Measurements from ENCODE around the gene ARHGAP31.
"Not testable (repeated sequence)": the region's sequence is repeated elsewhere in the genome, so short reads cannot be mapped to it uniquely, and the experiment has no call there.

The ARHGAP31 gene

DNA sequence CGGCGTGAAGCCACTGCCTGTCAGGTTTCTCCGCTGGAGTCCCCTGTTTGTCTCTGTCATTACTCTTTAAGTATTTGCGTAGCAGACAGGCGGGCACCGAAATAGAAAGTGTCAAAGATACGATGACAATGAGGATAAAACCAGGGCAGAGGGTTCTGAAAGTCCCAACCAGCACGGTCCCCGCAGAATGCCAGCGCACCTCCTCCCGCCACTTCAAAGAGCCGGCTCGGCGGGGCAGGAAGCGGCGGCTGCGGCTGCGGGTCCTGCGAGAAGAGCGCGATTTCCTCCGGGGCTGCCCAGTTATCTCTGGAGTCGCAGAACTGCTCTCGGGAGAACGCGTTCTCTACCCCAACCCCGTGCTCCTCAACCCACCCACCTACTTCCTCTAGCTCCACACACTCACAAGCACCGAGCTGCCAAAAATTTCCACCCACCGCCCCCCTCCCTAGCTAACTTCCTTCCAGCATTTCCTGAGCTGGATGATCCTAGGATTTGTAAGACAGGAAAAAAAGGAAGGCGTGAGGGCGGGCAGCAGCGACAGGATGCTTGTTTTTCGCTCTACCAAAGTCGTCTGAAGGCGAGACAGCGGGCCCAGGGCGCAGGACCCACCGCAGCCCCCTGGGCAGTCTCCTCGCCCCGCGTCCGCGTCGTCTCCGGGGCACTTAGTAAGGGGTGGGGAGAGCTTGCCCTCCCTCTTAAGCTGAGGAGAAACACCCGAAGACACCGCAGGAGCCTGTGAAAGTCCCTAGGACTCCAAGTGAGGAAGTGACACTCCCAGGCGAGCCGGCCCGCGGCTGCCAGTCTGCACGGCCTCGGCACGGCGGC is at the start of gene ARHGAP31:
Gene ARHGAP31, plus strand, starts transcription at position 513 of the 825 bp plus-strand sequence. CDS start 522 bp downstream, outside the sequence.
- no peak for DNase-seq

DNA sequence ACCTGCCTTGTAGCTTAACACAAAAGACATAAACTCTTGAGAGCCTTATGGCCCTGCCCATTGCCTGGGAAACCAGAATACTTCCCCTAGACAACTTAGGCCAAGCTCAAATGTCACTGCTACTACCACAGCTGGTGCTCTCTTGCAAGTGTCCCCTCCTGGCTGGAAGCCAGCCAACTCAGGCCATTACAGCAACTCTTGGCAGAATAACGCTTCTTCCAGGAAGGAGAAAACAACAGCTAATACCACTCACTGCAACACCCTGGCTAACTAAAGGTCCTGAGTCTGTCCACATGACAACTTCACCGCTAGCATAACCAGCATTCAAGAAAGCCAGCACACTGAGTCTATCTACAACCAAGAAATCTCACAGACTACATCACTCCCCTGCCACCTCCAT is 48.4 kb upstream of the ARHGAP31 start:
- DNase-seq = no peak

DNA sequence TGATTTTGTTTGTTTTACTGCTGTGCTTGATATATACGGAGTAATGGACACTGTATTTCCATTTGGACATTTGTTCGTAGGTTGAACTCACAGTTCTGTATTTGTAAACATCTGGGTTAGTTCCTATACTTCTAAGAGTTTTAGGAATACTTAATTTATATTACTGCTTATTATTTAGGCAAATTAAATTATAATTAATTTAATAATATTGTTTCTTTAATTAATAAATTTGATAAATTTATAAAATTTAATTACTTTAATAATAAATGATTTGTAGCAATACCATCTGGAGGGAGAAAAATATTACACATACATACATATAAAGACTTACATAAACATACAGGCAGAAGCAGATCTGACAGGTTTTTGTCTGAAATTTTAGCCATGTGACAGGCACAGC is 39.0 kb upstream of the ARHGAP31 start:
- no peak for DNase-seq

DNA sequence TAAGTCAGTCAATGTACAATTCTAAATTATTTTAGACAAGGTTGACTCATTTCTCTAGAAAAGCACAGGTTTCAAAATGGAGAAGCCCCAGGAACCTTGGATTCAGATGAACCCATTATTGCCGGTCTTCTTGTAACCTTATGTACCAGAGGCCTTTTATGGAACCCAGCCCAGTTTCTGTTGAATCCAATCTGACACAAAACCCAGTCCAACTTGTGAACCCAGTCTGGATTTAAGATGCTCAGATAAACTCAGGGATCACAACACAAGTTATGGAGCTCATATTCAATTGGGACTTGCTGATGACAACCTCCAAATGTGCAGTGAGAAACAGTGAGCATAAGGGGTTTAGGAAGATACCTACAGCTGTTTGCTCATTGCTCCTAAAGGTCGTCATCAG is 37.1 kb upstream of the ARHGAP31 start:
- no peak for DNase-seq

DNA sequence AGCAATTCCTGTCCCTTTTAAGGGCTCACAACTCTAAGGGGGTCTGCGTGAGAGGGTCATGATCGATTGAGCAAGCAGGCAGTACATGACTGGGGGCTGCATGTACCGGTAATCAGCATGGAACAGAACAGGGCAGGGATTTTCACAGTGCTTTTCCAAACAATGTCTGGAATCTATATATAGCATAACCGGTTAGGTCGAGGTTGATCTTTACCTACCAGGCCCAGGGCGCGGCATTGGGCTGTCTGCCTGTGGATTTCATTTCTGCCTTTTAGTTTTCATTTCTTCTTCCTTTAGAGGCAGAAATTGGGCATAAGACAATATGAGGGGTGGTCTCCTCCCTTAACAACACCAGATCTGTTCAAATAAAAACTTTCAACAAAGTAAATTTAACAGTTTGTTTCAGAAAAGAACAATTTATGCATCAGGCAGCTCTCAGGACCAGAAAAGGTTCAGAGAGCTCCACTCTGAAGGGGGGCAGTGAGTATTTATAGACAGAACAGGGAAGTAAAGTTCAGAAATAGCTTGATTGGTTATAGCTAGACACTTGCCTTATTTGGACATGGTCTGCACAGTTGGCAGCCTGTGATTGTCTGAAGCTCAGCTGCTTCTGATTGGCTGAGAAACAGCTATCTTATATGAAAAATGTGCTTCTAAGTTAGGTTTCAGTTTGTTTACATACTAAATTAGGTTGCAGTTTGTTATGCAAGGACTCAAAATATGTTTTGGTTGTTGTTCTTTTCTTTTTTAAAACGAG is 36.4 kb upstream of the ARHGAP31 start:
- no peak for DNase-seq

- no peak for DNase-seq
Observed at GRCh38 chr3:119258915-119259314, 35.3 kb upstream of the ARHGAP31 start.

- DNase-seq = no peak
Observed at GRCh38 chr3:119259821-119260220, 34.4 kb upstream of the ARHGAP31 start.

- DNase-seq = no peak
Observed at GRCh38 chr3:119261055-119261454, 33.1 kb upstream of the ARHGAP31 start.

- DNase-seq = not testable (repeated sequence)
Observed at GRCh38 chr3:119270212-119270611, 24.0 kb upstream of the ARHGAP31 start.

DNA sequence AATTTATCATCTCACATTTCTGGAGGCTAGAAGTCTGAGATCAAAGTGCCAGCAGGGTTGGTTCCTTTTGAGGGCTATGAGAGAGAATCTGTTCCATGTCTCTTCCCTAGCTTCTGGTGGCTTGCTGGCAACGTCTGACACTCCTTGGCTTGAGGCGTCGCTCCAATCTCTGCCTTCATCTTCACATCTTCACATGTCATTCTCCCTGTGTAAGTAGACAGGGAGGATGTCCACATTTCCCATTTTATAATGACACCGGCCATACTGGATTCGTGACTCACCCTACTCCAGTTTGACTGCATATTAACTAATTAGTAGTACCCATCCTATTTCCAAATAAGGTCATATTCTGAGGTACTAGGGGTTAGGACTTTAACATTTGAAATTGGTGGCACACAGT is 17.5 kb upstream of the ARHGAP31 start:
- no peak for DNase-seq

DNA sequence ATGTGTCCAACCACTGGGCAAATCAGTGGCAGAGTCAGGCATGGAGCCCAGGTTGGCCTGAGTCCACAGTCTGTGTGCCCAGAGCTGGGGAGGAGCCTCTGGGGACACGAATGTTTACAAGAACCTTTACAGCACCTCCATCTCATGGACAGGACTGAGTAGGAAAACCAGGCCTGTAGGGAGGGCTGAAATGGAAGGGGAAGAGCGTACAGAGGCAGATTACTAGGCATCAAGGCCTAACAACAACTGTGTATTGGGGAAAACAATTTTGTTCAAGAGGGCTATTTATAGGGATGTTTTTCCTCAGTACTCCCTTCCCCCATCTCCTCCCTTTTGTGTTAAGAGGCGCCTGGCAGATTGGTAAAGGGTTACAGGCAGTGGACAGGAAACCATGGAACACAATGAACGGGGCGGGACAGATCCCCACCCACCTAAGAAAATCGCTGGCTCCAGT is 15.1 kb upstream of the ARHGAP31 start:
- no peak for DNase-seq

DNA sequence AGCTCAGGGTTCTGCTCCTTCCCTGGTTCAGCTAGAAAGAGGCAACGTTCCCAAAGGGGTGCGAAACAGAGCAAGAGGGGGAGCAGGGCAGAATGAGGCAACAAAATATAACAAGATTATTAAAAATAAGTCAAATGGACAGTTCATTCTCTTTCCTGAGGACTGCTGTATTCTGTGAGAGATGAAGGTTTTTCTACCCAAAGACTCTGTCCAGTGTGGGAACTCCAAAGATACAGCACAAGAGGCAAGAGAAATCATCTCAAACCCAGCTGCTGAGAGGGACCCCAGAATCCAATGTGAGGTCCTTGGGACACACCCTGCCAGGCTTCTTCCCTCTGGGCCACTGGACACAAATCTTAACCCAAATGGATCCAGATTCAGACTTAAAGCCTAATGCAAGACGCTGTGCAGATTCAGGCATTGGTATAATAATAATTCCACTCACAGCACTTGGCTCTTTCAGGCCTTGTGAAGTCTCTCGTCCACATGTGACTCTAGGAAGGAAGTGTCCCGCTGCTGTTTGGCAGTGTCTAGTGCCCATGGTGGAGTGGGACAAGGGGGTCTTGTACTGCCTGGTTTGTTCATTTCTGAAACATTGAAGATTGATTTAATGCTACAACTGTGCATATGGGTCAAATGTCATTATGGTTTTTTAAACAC is 14.5 kb upstream of the ARHGAP31 start:
- DNase-seq = no peak

GRCh38 chr3:119288669-119289403 is 5.3 kb upstream of the ARHGAP31 start:
- DNase-seq = no peak

DNA sequence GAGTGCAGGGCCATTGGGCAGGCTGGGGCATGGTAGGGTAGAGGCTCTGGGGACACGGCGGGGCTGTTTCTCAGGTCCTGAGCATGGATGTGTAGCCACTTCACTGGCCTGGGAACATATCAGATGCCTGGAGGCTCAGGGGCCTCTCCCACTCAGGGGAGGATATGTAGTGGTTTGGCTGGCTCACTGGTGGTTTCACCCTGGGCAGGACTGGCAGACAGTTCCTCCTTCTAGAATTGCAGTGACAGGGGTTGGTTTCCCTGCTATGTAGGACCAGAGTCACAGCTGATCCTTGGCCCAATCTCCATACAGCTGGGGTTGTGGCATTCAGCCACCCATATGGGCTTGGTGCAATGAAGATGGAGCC is 4.8 kb upstream of the ARHGAP31 start:
- no peak for DNase-seq

DNA sequence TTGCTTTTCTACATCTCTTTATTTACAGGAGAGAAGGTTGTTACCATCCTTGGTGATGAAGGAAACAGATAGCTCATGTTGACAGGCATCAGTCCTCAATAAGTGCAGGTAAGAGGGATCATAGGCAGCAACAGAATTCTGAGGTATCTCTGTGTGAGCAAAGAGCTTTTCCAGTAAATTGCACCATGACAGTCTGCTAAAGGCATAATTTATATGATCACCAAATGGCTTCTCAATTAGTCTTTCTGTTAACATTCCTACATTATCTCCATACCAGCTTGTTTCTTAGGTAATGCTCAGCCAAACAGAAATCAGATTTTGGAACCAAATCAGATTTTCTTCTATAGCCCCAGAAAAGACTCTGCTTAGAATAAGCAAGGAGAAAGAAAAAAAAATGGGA is 3.6 kb upstream of the ARHGAP31 start:
- DNase-seq = no peak

DNA sequence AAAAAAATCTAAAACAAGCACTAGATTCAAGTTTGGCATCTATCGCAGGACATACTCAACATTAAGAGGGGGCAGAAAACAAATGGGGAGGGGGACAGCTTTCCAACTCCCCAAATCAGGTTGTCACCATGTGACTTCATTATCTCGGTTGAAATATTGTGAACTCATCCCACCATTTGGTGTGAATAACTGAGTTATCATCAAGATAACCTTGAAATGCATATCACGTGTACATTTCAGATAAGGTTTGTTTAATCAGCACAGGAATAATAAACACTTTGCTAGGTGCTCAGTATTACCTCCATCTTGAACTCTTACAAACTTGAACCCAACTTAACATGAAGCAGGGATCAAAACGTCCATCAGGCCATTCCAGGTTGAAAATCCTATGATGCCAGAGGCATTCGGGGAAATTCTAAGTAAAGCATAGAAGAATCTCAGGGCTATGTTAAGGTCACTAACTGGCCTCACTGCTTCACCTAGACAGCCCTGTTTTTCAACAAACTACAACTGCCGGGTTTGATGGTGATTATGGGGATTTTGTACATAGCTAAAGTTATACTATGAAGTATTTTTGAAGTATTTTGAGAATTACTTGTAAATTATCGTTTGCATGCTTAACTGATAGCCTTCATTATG is 3.0 kb upstream of the ARHGAP31 start:
- DNase-seq = no peak

DNA sequence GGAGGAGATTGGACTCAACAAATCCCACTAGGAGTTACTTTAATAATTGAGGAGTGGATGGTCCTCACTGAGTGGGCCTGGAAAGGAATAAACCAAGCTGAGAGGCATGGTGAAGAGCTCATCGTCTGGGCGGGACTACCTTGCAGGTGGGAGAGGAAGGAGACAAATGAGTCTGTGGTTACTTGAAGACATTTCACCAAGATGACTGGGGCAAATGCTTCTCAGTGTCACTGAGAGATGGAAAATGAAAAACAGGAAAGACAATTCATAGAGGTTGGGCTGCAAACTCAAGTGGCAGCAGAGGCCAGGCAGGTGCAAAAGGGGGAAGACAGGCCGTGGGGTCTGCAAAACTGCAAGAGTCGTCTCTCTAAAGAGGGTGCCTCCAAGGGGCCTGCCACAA is 1.5 kb upstream of the ARHGAP31 start:
- DNase-seq = no peak

DNA sequence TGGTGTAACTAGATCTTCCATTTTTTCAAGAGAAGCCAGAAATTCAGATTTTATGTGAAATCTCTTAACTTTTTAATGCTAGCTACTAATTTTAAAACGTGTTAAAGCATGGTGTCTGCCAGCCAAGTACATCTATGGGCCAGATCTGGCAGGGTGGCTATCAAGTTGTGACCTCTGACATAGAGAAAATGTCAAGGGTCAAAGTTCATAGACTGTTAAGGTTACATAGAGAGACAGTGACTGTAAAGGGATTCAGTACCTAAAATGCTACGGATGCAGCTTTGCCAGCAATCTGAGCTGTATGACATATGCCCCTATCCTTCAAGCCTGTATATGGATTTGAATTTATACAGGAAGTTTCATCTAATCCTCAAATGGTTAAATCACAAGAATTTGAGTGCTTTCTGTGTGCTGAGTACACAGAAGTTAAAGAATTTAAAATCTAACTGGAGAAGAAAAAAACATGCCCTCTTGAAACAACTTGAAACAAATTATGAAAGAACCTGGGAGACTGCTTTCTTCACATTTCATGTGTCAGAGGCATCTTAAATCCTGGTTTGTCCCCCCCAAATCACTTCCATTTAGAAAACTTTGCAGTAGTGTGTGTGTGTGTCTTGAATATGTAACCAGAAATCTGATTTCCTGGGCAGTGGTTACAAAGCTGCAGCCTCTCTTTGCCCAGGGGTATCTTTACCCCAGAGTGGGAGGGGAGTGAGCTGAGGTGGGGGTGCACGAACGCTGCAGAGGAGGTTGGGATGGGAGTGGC is 895 bp upstream of the ARHGAP31 start:
- DNase-seq = no peak

DNA sequence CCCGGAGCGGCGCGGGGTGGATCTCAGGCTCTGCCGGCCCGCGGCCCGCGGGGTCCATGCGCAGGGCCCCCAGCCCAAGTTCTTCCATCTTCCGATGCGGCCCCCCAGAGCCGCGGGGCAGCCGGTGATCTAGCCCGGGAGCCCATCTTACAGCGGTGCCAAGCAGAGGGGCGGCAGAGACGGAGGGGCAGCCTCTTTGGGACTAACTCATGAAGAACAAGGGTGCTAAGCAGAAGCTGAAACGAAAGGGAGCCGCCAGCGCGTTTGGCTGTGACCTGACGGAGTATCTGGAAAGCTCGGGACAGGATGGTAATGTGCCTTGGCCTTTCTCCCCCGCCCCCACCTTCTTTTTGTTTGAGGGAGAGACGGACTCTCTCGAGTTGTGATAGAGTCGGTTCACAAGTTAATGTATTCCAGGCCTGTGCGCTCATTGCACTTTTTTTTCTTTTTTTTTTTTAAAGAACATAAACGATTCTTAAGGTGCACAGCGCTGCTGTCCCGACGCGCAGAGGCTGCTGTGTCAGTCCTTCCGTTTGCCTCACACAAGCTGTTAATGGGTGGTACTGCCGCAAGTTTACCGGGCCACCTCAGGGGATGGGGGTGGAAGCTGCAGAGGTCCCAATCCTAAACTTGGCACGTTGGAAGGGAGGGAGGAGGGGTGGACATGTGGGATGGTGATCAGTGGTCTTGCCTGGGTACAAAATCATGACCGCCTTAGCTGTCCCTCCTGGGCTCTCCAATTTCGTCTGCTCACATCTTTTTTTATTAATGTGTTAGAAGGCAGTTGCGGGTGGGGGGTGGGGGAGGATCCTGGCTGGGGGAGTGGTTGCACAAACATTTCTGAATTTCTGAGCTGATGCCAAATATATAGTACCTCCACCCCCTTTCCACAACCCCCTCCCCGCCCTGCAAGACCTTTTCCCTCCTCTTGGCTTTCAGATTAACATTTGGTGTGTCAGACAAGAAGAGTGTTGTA is 801 bp downstream of the ARHGAP31 start:
- no peak for DNase-seq

Data from NCI-H1436 treated with DMSO at 0.1 percent for 48 hours (cell line).